Peyer's patch (tissue), 4 donors: Measurements from ENCODE around the gene REEP6. TPM values are rescaled to one million over a fixed set of nuclear protein-coding genes. Genes with fewer than 3 reads are reported as not detected.

ENCODE experiments used
- DNase-seq, 3 donors: peaks; one replicate each; pipeline ENCODE4 v3.0.0-alpha.2; 2017 to 2019
- H3K27ac ChIP-seq, 4 donors: fragments of 200-600 bp; sonication (generic); one replicate each; pipeline ENCODE4 v1.5.1; 2016 to 2019
- H3K27me3 ChIP-seq, 2 donors: fragments of 200-600 bp; sonication (generic); one replicate each; pipeline ENCODE4 v1.5.1; 2019
- H3K36me3 ChIP-seq, 3 donors: fragments of 200-600 bp; sonication (generic); one replicate each; pipeline ENCODE4 v1.5.1; 2016 to 2019
- H3K4me1 ChIP-seq, 4 donors: fragments of 200-600 bp; sonication (generic); one replicate each; pipeline ENCODE4 v1.5.1; 2016 to 2019
- H3K4me3 ChIP-seq, 4 donors: fragments of 200-600 bp; sonication (generic); 1 replicate in 3 of 4; 2 replicates in 1 of 4; pipeline ENCODE4 v1.5.1; 2016 to 2019; ENCODE audit warnings: mild to moderate bottlenecking in 1 of 4
- H3K9me3 ChIP-seq, 4 donors: fragments of 200-600 bp; sonication (generic); one replicate each; pipeline ENCODE4 v1.5.1; 2016 to 2019; ENCODE audit warnings: mild to moderate bottlenecking in 1 of 4
- CTCF ChIP-seq, 6 experiments: fragments of 450-650 bp in 4 of 6; fragments of 200-600 bp in 2 of 6; sonication (generic) in 1 of 6; IDR thresholded peaks; one replicate each; pipeline ENCODE4 v1.5.1; 2017 to 2019; ENCODE audit warnings: antibody characterized with exemption in 6 of 6, mild to moderate bottlenecking in 3 of 6, moderate library complexity in 1 of 6
- POLR2A ChIP-seq, 2 donors: fragments of 450-650 bp; IDR thresholded peaks; one replicate each; pipeline ENCODE4 v1.5.1; 2017; ENCODE audit warnings: antibody characterized with exemption in 2 of 2, mild to moderate bottlenecking in 2 of 2, moderate library complexity in 2 of 2
- total RNA-seq, 4 donors: library from RNA; depleted of rRNA; stranded (reverse); fragments of >200 nt; gene quantifications; one replicate each; pipeline ENCODE4 v1.1.0, GENCODE V29; 2016

REEP6 gene
- total RNA-seq, 4 donors from 2014 or later = 7.4 to 167 (median 162) TPM

DNA sequence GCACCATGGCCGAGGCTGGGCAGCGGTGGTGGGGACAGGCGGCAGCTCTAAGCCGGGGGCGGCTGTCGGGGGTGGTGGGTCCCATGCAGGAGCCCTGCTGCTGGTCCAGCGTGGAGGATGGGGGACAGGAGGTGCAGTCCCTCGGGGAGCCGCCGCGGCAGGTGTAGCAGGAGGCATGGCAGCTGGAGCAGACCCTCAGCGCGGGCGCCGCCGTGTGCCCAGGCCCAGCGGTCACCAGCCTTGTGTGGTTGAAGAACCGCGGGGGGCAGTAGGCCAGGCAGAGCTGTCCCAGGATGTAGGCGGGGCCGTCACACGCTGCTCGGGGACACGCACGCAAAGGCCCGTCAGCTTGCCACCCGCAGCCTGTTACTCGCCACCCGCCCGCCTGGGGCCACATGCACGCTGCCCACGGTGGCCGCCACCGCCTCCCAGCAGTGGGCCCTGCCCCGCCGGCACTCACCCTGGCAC is 9.1 kb upstream of the REEP6 start:
- no peak for TF ChIP-seq POLR2A (IDR thresholded peaks at IDR 0.05)
- TF ChIP-seq CTCF (IDR thresholded peaks at IDR 0.05) = no peak
- H3K4me3 ChIP-seq = no peak overlapping the region
- H3K4me1 ChIP-seq = peaks cover 0 to 15% (median 14%) of the 10 kb centered on the region in 4 donors
- no peaks in the 10 kb centered on the region for H3K9me3 ChIP-seq
- no peak overlapping the region for H3K27ac ChIP-seq
- no peaks in the 10 kb centered on the region for H3K27me3 ChIP-seq
- DNase-seq = no peak
- peaks cover 0 to 2% (median 0%) of the 10 kb centered on the region in 3 donors for H3K36me3 ChIP-seq

DNA sequence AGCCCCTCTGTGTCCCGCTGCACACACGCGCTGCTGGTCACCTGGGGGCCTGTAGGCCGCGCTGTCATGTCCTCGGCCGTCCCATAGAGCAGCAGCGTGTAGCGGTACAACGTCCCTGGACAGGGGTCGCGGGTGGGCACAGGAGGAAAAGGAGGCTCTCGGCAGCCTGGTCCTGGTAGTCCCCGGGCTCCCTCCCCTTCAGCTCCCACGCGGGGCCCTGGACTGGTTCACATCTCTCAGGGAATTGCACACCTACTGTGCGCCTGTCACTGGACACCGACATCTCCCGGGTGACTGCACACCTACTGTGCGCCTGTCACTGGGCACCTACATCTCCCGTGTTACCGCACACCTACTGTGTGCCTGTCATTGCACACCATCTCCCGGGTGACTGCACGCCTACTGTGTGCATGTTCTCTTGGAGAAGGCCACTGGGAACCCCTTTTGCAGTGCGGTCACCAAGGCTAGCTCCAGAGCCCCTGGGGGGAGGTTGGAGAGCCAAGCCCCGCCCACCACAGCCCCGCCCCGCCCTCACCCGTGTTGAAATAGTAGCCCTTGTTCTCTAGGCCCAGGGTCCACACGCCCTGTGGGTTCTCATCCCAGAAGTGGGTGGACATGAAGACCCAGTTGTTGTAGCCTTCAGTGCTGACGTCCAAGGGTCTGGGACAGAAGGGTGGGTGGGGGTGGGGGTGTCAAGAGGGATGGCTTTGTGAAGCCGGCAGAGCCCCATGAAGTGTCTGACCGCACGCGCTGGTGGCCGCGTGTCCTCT is 8.4 kb upstream of the REEP6 start:
- Histone ChIP-seq H3K27me3 (no peaks in the 10 kb centered on the region), H3K4me3 (no peak overlapping the region), H3K9me3 (no peaks in the 10 kb centered on the region), H3K27ac (no peak overlapping the region), H3K4me1 (peaks cover 0 to 14% (median 11%) of the 10 kb centered on the region in 4 donors), H3K36me3 (no peaks in the 10 kb centered on the region)
- TF ChIP-seq POLR2A (IDR thresholded peaks at IDR 0.05) = no peak
- no peak for TF ChIP-seq CTCF (IDR thresholded peaks at IDR 0.05)
- no peak for DNase-seq

GRCh38 chr19:1483131-1483978 is 7.6 kb upstream of the REEP6 start:
- Histone ChIP-seq H3K9me3 (no peaks in the 10 kb centered on the region), H3K4me3 (no peak overlapping the region), H3K27ac (no peak overlapping the region), H3K36me3 (no peaks in the 10 kb centered on the region), H3K27me3 (no peaks in the 10 kb centered on the region), H3K4me1 (peaks cover 0 to 8% (median 4%) of the 10 kb centered on the region in 4 donors)
- no peak for DNase-seq
- TF ChIP-seq POLR2A (IDR thresholded peaks at IDR 0.05) = no peak
- no peak for TF ChIP-seq CTCF (IDR thresholded peaks at IDR 0.05)

DNA sequence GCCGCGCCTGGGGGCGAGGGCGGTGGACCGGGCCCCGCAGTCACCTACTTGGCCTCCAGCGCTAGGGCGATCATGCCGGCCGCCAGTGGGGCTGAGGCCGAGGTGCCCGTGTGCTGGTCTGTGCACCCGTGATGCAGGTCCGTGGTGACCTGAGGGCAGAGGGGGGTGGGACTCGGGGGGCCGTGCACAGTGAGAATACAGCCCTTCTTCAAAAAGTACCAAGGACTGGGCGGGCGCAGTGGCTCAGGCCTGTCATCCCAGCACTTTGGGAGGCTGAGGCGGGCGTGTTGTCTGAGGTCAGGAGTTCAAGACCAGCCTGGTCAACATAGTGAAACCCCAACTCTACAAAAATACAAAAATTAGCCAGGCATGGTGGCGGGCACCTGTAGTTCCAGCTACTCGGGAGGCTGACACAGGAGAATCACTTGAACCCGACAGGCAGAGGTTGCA is 7.0 kb upstream of the REEP6 start:
- H3K4me3 ChIP-seq = no peak overlapping the region
- H3K36me3 ChIP-seq = no peaks in the 10 kb centered on the region
- no peaks in the 10 kb centered on the region for H3K9me3 ChIP-seq
- no peak overlapping the region for H3K27ac ChIP-seq
- TF ChIP-seq POLR2A (IDR thresholded peaks at IDR 0.05) = no peak
- no peak for TF ChIP-seq CTCF (IDR thresholded peaks at IDR 0.05)
- DNase-seq = no peak
- H3K27me3 ChIP-seq = no peaks in the 10 kb centered on the region
- H3K4me1 ChIP-seq = peaks cover 0 to 6% (median 3%) of the 10 kb centered on the region in 4 donors

GRCh38 chr19:1486720-1487575 is 4.0 kb upstream of the REEP6 start:
- H3K27ac ChIP-seq = no peak overlapping the region
- H3K4me3 ChIP-seq = no peak overlapping the region
- H3K9me3 ChIP-seq = no peaks in the 10 kb centered on the region
- TF ChIP-seq CTCF (IDR thresholded peaks at IDR 0.05) (no peak), POLR2A (IDR thresholded peaks at IDR 0.05) (no peak)
- H3K36me3 ChIP-seq = no peaks in the 10 kb centered on the region
- no peaks in the 10 kb centered on the region for H3K27me3 ChIP-seq
- no peak for DNase-seq
- H3K4me1 ChIP-seq = peaks cover 0 to 19% (median 7%) of the 10 kb centered on the region in 4 donors
